ENCODE measurements around the gene NDUFS1.

- TF ChIP-seq CTCF (IDR thresholded peaks at IDR 0.05), result no peak
- no peak for TF ChIP-seq POLR2A (IDR thresholded peaks at IDR 0.05)
- TF ChIP-seq EP300 (IDR thresholded peaks at IDR 0.05), result no peak
Observed at GRCh38 chr2:206112108-206112507, 47.1 kb downstream of the NDUFS1 start.

Data from ovary (tissue), 3 donors.